GM12864 (cell line): ENCODE results near the gene NAALADL2.

Experiments
- DNase-seq: peaks from one replicate; pipeline ENCODE4 v3.0.0-alpha.2; 2011; ENCODE audit warnings: low read depth
- H3K4me3 ChIP-seq: 2 replicates; pipeline ENCODE4 v1.5.1; 2011; ENCODE audit warnings: mild to moderate bottlenecking, low read depth, low read length, control low read depth
- CTCF ChIP-seq: IDR thresholded peaks from 2 replicates; pipeline ENCODE4 v1.5.1; 2011; ENCODE audit warnings: low read depth, mild to moderate bottlenecking, moderate library complexity, low read length, control low read depth, inconsistent platforms; ENCODE audit errors: missing control alignments

The NAALADL2 gene

GRCh38 chr3:175057401-175057800 lies 198.3 kb downstream of the NAALADL2 start:
- DNase-seq, result no peak
- H3K4me3 ChIP-seq, result no peak overlapping the region
- TF ChIP-seq CTCF, result no peak

GRCh38 chr3:175059788-175060187 lies 200.7 kb downstream of the NAALADL2 start:
- DNase-seq, result no peak

GRCh38 chr3:175065497-175065896 lies 206.4 kb downstream of the NAALADL2 start:
- DNase-seq, result no peak
- H3K4me3 ChIP-seq, result no peak overlapping the region
- no peak for TF ChIP-seq CTCF

More at GRCh38 chr3:175059788-175060187, 200.7 kb downstream of the NAALADL2 start:
- H3K4me3 ChIP-seq, result no peak overlapping the region
- TF ChIP-seq CTCF, result no peak

- TF ChIP-seq CTCF, result no peak
- no peak for DNase-seq
- H3K4me3 ChIP-seq, result no peak overlapping the region
Measured at GRCh38 chr3:175066617-175067415, 207.7 kb downstream of the NAALADL2 start.

GRCh38 chr3:175068587-175068986 lies 209.5 kb downstream of the NAALADL2 start:
- no peak for TF ChIP-seq CTCF

GRCh38 chr3:175070946-175071345 lies 211.8 kb downstream of the NAALADL2 start:
- no peak overlapping the region for H3K4me3 ChIP-seq
- no peak for DNase-seq
- no peak for TF ChIP-seq CTCF

More at GRCh38 chr3:175068587-175068986, 209.5 kb downstream of the NAALADL2 start:
- no peak overlapping the region for H3K4me3 ChIP-seq
- DNase-seq, result no peak
